ENCODE data around the gene TXNDC2. TPM values are rescaled to one million over a fixed set of nuclear protein-coding genes. Genes with fewer than 3 reads are reported as not detected.
"Not testable (repeated sequence)": the region's sequence is repeated elsewhere in the genome, so short reads cannot be mapped to it uniquely, and the experiment has no call there.

TXNDC2 gene
- polyA plus RNA-seq, 3 donors, result 0.10 to 0.36 TPM; not detected in 1

DNA sequence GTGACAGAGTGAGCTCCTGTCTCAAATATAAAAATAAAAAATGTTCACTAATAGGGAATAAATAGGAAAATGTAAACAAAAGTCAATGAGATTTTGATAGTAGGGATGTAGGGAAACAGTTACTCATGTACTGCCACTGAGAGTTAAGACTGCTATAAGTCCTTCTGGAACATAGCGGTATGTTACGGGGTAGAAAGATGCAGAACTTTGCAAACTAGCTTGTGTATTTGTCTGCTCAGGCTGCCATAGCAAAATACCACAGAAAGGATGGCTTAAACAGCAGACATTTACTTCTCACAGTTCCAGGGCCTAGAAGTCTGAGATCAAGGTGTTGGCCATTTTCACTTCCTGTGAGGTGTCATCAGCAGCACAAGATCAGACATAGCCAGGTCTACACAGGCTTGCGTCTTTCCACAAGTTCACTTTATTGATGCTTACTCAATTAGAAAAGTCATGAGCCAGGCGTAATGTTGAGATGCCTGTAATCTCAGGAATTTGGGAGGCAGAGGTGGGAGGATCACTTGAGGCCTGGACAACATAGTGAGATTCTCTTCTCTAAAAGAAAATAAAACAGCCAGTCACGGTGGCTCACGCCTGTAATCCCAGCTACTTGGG lies 8.8 kb downstream of the TXNDC2 start:
- no peaks in the 10 kb centered on the region for H3K36me3 Mint-ChIP-seq
- H3K9me3 Mint-ChIP-seq, result peaks cover 0 to 2% (median 0%) of the 10 kb centered on the region in 7 donors
- H3K4me1 Mint-ChIP-seq, result no peaks in the 10 kb centered on the region
- H3K79me2 ChIP-seq (ENCODE audit: insufficient read depth, low read length), result no peaks in the 10 kb centered on the region
- no peak overlapping the region for H3K9ac ChIP-seq (ENCODE audit: insufficient read depth, low read length, poor library complexity, severe bottlenecking)
- peaks cover 0 to 2% (median 2%) of the 10 kb centered on the region in 3 donors for H3K27me3 Mint-ChIP-seq (ENCODE audit: low read depth in 3 of 3)
- no peaks in the 10 kb centered on the region for H3K27me3 ChIP-seq (ENCODE audit: control insufficient read depth in 2 of 2, insufficient read depth in 2 of 2, low read length in 2 of 2)
- no peaks in the 10 kb centered on the region for H3K36me3 ChIP-seq (replicated peaks in 1 of 2; ENCODE audit: control insufficient read depth in 1 of 2, insufficient read depth in 2 of 2, low read length in 2 of 2)
- no peaks in the 10 kb centered on the region for H4K20me1 ChIP-seq (ENCODE audit: insufficient read depth, low read length)
- H3K4me1 ChIP-seq (ENCODE audit: control insufficient read depth in 1 of 2, insufficient read depth in 2 of 2, low read length in 2 of 2), result no peaks in the 10 kb centered on the region
- H3K27ac ChIP-seq (ENCODE audit: low read depth in 1 of 2, low read length in 2 of 2), result no peak overlapping the region
- whole genome bisulfite sequencing (ENCODE audit: insufficient coverage), result 100% methylated on average over 2 of the region's 6 CpGs
- H3K4me3 Mint-ChIP-seq, result no peak overlapping the region
- no peak overlapping the region for H3K4me3 ChIP-seq (replicated peaks in 1 of 3; ENCODE audit: low read depth in 2 of 3, low read length in 3 of 3)
- H2AFZ ChIP-seq (ENCODE audit: insufficient read depth, low read depth, low read length, poor library complexity, severe bottlenecking), result no peak overlapping the region
- no peak for DNase-seq
- H3K9me3 ChIP-seq (replicated peaks in 1 of 2; ENCODE audit: control insufficient read depth in 1 of 2, insufficient read depth in 1 of 2, low read length in 2 of 2), result no peaks in the 10 kb centered on the region
- TF ChIP-seq, protein P1, sequence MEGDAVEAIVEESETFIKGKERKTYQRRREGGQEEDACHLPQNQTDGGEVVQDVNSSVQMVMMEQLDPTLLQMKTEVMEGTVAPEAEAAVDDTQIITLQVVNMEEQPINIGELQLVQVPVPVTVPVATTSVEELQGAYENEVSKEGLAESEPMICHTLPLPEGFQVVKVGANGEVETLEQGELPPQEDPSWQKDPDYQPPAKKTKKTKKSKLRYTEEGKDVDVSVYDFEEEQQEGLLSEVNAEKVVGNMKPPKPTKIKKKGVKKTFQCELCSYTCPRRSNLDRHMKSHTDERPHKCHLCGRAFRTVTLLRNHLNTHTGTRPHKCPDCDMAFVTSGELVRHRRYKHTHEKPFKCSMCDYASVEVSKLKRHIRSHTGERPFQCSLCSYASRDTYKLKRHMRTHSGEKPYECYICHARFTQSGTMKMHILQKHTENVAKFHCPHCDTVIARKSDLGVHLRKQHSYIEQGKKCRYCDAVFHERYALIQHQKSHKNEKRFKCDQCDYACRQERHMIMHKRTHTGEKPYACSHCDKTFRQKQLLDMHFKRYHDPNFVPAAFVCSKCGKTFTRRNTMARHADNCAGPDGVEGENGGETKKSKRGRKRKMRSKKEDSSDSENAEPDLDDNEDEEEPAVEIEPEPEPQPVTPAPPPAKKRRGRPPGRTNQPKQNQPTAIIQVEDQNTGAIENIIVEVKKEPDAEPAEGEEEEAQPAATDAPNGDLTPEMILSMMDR (IDR thresholded peaks at IDR 0.05), result no peak
- intact Hi-C loops (cut with micrococcal nuclease), result no loop called here
- H3K27ac Mint-ChIP-seq, result no peak overlapping the region
- H3K4me2 ChIP-seq (replicated peaks; ENCODE audit: extremely low read depth, low read length, poor library complexity, severe bottlenecking), result no peak overlapping the region

DNA sequence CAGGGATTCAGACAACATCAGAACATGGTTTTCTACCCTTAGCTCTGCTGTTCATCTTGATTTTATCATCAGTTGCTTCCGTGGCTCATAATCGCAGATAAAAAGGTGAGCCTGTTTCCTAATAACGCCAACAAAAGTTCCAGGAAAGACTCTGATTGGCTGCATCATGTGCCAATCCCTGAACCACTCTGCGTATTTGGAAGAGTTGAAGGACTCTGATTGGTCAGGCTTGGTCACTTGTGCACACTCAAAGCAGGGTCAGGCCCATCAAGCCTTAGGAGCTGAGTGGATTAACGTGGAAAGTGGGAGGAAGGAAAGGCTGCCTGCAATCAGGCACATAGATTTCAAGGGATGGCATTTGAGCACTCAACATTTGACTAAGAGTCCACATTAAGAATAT lies 11.4 kb downstream of the TXNDC2 start:
- H3K36me3 ChIP-seq (replicated peaks in 1 of 2; ENCODE audit: control insufficient read depth in 1 of 2, insufficient read depth in 2 of 2, low read length in 2 of 2), result no peaks in the 10 kb centered on the region
- intact Hi-C loops (cut with micrococcal nuclease), result no loop called here

DNA sequence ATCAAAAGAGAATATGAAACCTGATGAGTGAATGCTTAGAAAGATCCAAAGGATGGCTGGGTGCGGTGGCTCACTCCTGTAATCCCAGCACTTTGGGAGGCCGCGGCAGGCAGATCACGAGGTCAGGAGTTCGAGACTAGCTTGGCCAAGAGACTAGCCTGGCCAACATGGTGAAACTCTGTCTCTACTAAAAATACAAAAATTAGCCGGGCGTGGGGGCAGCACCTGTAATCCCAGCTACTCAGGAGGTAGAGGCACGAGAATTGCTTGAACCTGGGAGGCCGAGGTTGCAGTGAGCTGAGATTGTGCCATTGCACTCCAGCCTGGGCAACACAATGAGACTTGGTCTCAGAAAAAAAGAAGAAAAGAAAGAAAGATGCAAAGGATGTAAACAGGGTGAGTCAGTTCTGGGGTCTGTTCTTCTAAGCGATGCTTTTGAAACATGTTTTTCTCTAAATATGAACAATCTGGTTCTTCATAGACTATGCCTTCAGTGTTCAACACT lies 12.1 kb downstream of the TXNDC2 start:
- H3K27me3 Mint-ChIP-seq (ENCODE audit: low read depth in 3 of 3); H3K79me2 ChIP-seq (ENCODE audit: insufficient read depth, low read length); H3K9ac ChIP-seq (ENCODE audit: insufficient read depth, low read length, poor library complexity, severe bottlenecking); H3K9me3 ChIP-seq (replicated peaks in 1 of 2; ENCODE audit: control insufficient read depth in 1 of 2, insufficient read depth in 1 of 2, low read length in 2 of 2); H3K27ac Mint-ChIP-seq; H3K36me3 Mint-ChIP-seq; H3K4me3 Mint-ChIP-seq; H3K4me2 ChIP-seq (replicated peaks; ENCODE audit: extremely low read depth, low read length, poor library complexity, severe bottlenecking); H3K4me1 ChIP-seq (ENCODE audit: control insufficient read depth in 1 of 2, insufficient read depth in 2 of 2, low read length in 2 of 2); intact Hi-C loops (cut with micrococcal nuclease); H4K20me1 ChIP-seq (ENCODE audit: insufficient read depth, low read length); H3K4me1 Mint-ChIP-seq; H3K36me3 ChIP-seq (replicated peaks in 1 of 2; ENCODE audit: control insufficient read depth in 1 of 2, insufficient read depth in 2 of 2, low read length in 2 of 2); H3K9me3 Mint-ChIP-seq; DNase-seq; H3K27ac ChIP-seq (ENCODE audit: low read depth in 1 of 2, low read length in 2 of 2); H3K4me3 ChIP-seq (replicated peaks in 1 of 3; ENCODE audit: low read depth in 2 of 3, low read length in 3 of 3); H3K27me3 ChIP-seq (ENCODE audit: control insufficient read depth in 2 of 2, insufficient read depth in 2 of 2, low read length in 2 of 2); H2AFZ ChIP-seq (ENCODE audit: insufficient read depth, low read depth, low read length, poor library complexity, severe bottlenecking): not testable (repeated sequence)
- 98% methylated on average over 7 of the region's 10 CpGs for whole genome bisulfite sequencing (ENCODE audit: insufficient coverage)

More for the DNA sequence above, 11.4 kb downstream of the TXNDC2 start:
- Mint-ChIP-seq H3K27me3 (ENCODE audit: low read depth in 3 of 3) (peaks cover 0 to 4% (median 2%) of the 10 kb centered on the region in 3 donors), H3K4me3 (no peak overlapping the region), H3K9me3 (peaks cover 0 to 2% (median 0%) of the 10 kb centered on the region in 7 donors), H3K4me1 (no peaks in the 10 kb centered on the region), H3K27ac (no peak overlapping the region), H3K36me3 (no peaks in the 10 kb centered on the region)
- Histone ChIP-seq H4K20me1 (ENCODE audit: insufficient read depth, low read length) (no peaks in the 10 kb centered on the region), H3K9ac (ENCODE audit: insufficient read depth, low read length, poor library complexity, severe bottlenecking) (no peak overlapping the region), H3K4me3 (replicated peaks in 1 of 3; ENCODE audit: low read depth in 2 of 3, low read length in 3 of 3) (no peak overlapping the region), H3K27me3 (ENCODE audit: control insufficient read depth in 2 of 2, insufficient read depth in 2 of 2, low read length in 2 of 2) (no peaks in the 10 kb centered on the region), H3K4me1 (ENCODE audit: control insufficient read depth in 1 of 2, insufficient read depth in 2 of 2, low read length in 2 of 2) (no peaks in the 10 kb centered on the region), H2AFZ (ENCODE audit: insufficient read depth, low read depth, low read length, poor library complexity, severe bottlenecking) (no peak overlapping the region), H3K27ac (ENCODE audit: low read depth in 1 of 2, low read length in 2 of 2) (no peak overlapping the region), H3K79me2 (ENCODE audit: insufficient read depth, low read length) (no peaks in the 10 kb centered on the region), H3K9me3 (replicated peaks in 1 of 2; ENCODE audit: control insufficient read depth in 1 of 2, insufficient read depth in 1 of 2, low read length in 2 of 2) (no peaks in the 10 kb centered on the region), H3K4me2 (replicated peaks; ENCODE audit: extremely low read depth, low read length, poor library complexity, severe bottlenecking) (no peak overlapping the region)
- 96% methylated on average over 5 of the region's 5 CpGs for WGBS (ENCODE audit: insufficient coverage)
- DNase-seq, result no peak
- TF ChIP-seq, protein P1 (IDR thresholded peaks at IDR 0.05), result no peak
